Astrocyte of the hippocampus (primary cell): Measurements from ENCODE around the gene C1orf52.
"Not testable (repeated sequence)": the region's sequence is repeated elsewhere in the genome, so short reads cannot be mapped to it uniquely, and the experiment has no call there.

Experiments
- DNase-seq: peaks from one replicate; pipeline ENCODE4 v3.0.0; 2011; ENCODE audit warnings: low read depth, low spot score

Gene C1orf52

DNA sequence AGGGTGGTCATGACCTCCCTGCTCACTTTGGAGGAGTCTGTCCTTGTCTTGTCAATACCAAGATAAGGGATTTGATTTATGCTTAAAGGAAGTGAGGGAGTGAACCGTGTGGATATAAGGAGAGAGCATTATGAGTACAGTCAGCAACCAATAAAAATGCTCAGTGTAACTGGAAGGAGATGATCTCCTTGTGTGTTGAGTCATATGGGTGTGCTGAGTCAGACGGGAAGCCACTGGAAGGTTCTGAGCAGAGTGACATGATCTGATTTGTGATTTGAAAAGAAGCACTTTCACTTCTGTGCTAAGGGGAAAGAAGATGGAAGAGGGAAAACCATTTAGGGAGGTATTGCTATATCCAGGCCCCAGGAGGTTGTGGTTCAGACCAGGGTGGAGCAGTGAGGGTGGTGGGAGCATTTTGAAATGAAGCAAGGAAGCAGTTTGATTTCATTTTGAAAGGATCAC is 19.4 kb upstream of the C1orf52 start:
- DNase-seq: peak; percentile 82

DNA sequence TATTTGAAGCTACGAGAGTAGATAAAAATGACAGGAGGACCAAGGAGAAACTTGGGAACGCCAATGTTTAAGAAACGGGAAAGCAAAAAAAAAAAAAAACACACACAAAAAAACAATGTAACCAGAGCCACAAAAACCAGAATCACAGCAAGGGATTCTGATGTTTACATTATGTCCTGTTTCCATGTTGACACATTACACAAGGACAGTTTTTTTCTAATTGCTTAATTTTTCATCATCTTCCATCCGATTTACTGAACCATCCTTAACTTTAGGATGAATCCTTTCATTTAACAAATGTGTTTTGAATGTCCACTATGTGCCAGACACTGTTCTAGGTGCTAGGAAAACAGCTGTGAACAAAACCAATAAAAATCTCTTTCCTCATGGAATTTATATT is 18.3 kb upstream of the C1orf52 start:
- DNase-seq: no peak

DNA sequence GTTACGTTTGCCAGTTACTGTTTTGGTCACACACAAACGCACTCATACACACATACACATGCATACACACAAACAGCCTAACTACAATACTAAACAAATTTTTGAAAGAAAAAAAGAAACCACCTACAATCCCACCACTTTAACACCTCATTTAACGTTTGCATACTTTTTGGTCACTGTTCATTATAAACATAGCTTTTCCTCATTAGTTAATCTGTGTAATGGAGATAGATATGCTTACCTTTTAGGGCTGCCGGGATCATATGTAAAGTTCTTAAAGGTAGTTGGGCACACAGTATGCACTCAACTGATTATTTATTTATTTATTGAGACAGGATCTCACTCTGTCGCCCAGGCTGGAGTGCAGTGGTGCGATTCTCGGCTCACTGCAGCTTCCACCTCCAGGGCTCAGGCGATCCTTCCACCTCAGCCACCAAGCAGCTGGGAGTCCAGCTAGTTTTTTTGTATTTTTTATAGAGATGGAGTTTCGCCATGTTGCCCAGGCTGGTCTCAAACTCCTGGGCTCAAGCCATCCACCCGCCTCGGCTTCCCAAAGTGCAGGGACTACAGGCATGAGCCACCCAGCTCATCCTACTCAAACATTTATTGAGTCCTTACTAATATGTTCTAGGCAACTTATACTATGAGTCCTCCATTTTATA is 17.6 kb upstream of the C1orf52 start:
- DNase-seq: no peak

GRCh38 chr1:85276215-85276977 is 16.9 kb upstream of the C1orf52 start, which contains the start of gene BCL10:
TSS of gene BCL10 (minus strand) at chr1:85276632. CDS start at chr1:85276352, 280 bp downstream.
- DNase-seq: peak; percentile 100

- DNase-seq: no peak
Observed at GRCh38 chr1:85275701-85276214, 16.3 kb upstream of the C1orf52 start.

DNA sequence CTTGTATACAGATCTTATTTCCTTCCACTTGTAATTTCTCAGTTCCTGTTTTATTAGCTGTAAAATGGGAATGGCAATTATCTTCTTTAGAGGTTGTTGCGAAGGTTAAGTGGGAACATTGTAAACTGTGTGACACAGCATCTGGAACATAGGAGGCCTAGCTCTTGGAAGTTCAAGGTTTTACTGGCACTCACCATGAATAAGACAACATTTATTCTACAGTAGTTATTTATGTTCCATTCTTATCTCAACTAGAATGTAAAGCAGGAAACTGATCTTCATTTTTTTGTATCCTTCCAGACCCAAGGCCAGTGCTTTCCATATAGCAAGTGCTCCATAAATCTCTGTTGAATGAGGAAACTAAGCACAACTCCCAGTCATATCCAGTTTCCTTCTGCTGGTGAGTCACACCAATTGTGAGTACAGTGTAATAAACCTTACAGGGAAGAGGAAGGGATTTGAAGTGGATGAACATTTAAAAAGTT is 15.5 kb upstream of the C1orf52 start:
- peak; percentile 61 for DNase-seq

DNA sequence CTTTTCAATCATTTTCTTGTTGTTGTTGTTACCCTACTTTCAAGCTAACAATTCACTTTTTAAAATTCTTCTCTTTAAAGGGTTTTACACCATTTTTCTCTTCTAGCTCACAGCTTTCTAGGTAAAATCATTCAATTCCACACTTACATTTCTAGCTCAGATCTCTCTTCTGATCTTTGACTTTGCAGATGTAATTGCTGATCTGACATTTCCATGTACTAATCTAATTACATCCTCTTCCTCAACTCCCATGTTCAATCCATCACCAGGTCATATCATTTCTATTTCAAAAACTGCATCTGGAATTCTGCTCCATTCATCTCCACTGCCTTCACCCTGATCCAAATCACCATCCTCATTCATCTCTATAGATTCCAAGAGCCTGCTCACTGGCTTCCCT is 13.9 kb upstream of the C1orf52 start:
- no peak for DNase-seq

DNA sequence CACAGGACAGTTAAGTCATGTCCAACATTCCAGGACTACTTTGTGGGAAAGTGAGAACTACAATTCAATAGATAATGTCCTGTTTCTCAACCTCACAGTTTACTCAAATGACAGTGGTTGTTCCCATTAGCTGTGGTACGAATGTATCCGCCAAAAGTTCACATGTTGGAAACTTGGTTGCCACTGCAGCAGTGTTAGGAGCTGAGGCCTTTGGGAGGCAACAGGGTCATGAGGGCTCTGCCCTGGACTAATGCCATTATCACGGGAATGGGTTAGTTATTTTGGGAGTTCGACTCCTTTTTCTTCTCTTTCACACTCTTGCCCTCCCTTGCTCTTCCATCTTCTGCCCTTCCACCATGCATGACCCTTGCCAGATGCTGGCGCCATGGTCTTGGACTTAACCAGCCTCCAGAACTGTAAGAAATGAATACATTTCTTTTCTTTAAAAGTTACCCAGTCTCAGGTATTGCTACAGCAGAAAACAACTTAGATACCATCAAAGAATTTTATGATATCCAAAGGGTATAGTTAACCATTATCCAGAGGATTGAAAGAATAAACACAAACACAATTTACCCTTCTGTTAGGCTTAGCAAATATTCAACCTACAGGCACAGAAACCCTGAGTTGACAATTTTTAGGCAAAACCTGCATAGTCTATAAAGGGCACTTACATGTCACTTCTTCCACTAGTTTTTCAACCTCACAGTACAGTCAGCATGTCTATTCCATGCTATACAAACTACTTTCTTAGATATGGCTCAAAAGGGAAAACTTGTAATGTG is 9.5 kb upstream of the C1orf52 start:
- DNase-seq: no peak

DNA sequence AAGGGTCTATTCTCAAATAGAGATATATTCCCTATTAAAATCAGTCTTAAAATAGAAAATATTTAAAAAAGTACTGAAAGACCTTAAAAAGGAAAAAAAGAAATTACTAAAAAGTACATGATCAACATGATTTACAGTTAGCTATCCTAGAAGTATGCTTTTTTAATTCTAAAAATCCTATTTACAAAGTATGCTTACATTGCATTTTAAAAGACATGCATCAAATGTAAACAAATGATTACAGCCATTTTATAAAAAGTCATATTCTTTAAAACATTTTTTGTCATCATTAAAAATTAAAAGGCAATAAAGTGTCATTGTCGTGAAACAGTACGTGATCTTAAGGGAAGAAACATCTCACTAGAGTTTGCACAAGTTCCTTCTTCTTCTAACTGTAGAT is 7.9 kb upstream of the C1orf52 start:
- DNase-seq: no peak

DNA sequence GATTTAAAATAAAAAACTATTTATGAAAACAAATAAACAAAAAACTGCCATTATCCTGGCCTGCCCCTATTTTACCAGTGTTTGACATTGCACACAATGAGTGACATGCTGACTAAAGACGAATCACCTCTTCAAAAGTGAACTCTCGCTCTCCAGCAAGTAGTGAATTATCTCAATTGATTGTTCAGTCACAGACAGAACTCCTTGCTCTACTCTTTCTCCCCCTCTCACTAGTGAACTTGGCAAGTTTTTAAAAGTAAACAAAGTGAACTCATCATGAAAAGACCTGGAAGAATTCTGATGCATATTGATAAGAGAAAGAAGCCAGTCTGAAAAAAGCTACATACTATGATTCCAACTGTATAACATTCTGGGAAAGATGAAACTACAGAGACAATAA is 4.7 kb upstream of the C1orf52 start:
- no peak for DNase-seq

- DNase-seq: no peak
Observed at GRCh38 chr1:85262985-85263384, 3.5 kb upstream of the C1orf52 start.

DNA sequence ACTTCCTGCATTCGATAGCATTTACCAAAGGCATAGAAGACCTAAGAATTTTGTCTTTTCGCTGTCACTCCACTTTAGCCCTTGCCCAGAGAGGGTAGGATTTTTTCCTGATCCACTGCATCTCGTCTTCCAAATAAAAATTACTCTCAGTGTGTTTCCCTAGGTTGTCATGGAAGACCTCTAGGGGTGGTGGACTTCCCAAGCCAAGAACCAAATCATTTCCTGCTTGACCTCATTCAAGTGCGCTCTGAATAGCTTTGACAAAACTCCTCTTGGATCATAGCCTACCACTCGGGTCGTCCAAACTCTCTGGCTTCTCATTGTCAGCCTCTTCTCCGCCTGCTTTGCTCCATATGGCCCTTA is 431 bp upstream of the C1orf52 start:
- no peak for DNase-seq

DNA sequence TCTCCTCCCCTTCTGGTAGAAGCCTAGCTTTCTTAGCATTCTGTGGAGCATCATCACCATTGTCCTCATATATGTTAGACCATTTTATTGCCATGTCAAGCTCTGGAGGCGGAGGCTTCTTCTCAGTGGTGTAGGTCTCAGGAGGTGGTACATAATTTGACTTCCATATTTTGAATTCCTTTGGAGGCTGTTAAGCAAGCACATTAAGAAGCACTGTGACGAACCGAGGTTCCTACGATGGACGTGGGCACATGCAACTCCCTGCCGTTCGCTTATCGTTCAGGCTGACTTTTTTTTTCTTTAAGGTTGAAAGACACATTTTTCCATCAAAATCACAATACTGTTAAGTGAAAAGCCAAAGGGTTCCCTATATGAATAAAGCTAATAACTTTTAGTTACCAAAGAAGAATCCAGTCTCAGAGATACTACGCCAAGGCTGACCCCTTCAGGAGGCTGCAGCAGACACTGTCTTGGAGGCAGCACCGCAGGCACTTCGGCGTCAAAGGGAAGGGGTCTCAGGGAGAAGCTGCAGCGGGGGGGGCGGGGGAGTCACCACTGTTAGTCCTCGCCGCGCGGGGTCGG is 835 bp downstream of the C1orf52 start:
- peak; percentile 20 for DNase-seq

- not testable (repeated sequence) for DNase-seq
Observed at GRCh38 chr1:85249042-85249441, 10.4 kb downstream of the C1orf52 start.

GRCh38 chr1:85245891-85246290 is 13.6 kb downstream of the C1orf52 start:
- no peak for DNase-seq

GRCh38 chr1:85245456-85245855 is 14.0 kb downstream of the C1orf52 start:
- no peak for DNase-seq

DNA sequence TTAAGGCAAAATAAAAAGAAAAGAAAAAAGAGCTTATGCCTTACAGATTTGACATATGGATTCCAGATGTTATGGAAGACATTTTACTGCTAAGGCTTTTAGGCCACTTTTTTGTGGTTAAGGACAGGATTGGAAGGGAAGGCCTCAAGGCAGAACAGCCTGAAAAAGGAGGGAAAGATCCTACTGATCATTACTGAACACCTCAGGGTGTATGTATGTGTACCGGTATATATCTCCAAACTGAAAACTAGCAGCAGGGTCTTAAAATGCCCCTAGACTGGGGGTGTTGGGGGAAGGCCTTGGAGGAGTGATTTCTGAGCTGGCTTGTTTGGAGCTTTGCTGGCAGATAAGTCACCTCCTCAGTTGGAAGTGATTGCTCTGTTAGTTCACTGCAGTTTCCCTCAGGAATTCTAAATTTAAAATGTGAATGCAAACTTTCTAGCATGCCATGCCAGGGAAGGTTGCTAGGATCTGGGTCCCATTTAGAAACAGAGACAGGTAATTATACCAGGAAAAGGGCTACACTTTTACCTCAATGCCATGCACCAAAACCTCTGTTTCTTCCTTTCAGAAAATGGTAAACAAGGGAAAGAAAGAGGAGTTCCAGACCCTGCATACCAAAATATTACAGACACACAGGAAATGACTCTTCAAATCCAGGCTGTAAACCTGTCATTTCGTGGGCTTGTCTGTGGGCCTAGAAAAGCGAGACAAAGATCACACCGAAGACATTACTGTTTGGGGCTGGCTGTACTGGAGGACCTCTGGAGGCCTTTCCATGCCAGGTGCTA is 15.0 kb downstream of the C1orf52 start:
- DNase-seq: no peak

DNA sequence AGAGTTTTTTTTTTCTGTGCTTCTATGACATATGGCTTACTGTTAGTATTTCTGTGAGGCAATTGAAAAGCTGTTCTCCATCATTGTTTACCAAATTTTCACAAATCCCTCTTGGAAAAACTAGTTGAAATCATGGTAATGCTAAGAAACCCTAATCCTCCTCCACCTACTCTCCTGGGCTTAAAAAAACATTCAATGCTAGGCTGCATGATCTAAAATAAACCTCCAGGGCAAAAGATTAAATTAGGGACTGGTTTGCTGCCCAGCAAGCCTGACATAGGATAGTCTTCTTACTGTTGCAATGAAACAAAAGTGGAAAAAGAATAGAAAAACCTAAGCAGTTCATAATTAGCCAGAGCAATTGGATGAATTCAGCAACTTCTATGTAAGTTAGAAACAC is 16.1 kb downstream of the C1orf52 start:
- no peak for DNase-seq

- DNase-seq: peak; percentile 31
Observed at GRCh38 chr1:85240643-85241042, 18.8 kb downstream of the C1orf52 start.

GRCh38 chr1:85240174-85240601 is 19.3 kb downstream of the C1orf52 start:
- peak; percentile 64 for DNase-seq

- no peak for DNase-seq
Observed at GRCh38 chr1:85237613-85238012, 21.8 kb downstream of the C1orf52 start.
